Astrocyte of the spinal cord (primary cell): ENCODE data around the gene JHY.

Experiments used
- DNase-seq: peaks from one replicate; pipeline ENCODE4 v3.0.0; 2011; ENCODE audit warnings: low read depth, low spot score
- H3K4me3 ChIP-seq: 2 replicates; pipeline ENCODE4 v1.5.1; 2011; ENCODE audit warnings: low read depth, mild to moderate bottlenecking, low read length, moderate library complexity
- CTCF ChIP-seq: IDR thresholded peaks from 2 replicates; pipeline ENCODE4 v1.5.1; 2012; ENCODE audit warnings: low read depth, mild to moderate bottlenecking, low read length, inconsistent platforms
- in situ Hi-C: cut with HindIII; loops from 2 replicates; pipeline ENCODE4 v1.10.0; 2017; ENCODE audit warnings: low sequenced_read_pairs

JHY gene

GRCh38 chr11:122979815-122980595 is 97.4 kb downstream of the JHY start:
- in situ Hi-C loops = no loop called here
- no peak for DNase-seq

GRCh38 chr11:122981388-122982264 is 99.1 kb downstream of the JHY start, which contains the start of gene BSX:
Gene BSX, minus strand, starts transcription at chr11:122981834. Its CDS starts 163 bp downstream, at chr11:122981671.
- TF ChIP-seq CTCF = no peak
- H3K4me3 ChIP-seq = no peak within 1 kb of the TSS
- peak; percentile 47 for DNase-seq
- in situ Hi-C loops = no loop called here

More at GRCh38 chr11:122979815-122980595, 97.4 kb downstream of the JHY start:
- no peak for TF ChIP-seq CTCF
- no peak overlapping the region for H3K4me3 ChIP-seq

- no peak for TF ChIP-seq CTCF
- peak overlapping the region; percentile 50 for H3K4me3 ChIP-seq
- DNase-seq = no peak
- in situ Hi-C loops = no loop called here
Observed at GRCh38 chr11:122983438-122984185, 101.1 kb downstream of the JHY start.

- H3K4me3 ChIP-seq = peak overlapping the region; percentile 50
- no peak for DNase-seq
- no peak for TF ChIP-seq CTCF
- in situ Hi-C loops = no loop called here
Observed at GRCh38 chr11:122984186-122985011, 101.8 kb downstream of the JHY start.

GRCh38 chr11:122995526-122995925 is 113.0 kb downstream of the JHY start:
- no peak for TF ChIP-seq CTCF
- no peak for DNase-seq
- H3K4me3 ChIP-seq = no peak overlapping the region
- in situ Hi-C loops = no loop called here
